ENCODE results near the gene ASTN2.

The ASTN2 gene

DNA sequence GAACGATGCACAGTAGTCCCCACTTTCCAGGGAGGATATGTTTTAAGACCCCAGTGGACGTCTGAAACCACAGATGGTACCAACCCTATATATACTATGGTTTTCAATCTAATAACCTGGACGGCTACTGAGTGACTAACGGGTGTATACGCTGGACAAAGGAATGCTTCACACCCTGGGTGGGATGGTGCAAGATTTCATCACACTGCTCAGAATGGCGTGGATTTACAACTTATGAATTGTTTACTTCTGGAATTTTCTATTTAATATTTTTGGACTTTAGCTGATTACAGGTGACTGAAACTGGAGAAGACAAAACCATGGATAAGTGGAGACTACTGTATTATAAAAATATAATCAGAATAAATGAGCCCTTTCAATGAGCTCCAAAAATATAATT is 875.3 kb downstream of the ASTN2 start:
- DNase-seq: peak; percentile 21

GRCh38 chr9:116525611-116526010 is 889.2 kb downstream of the ASTN2 start:
- DNase-seq: no peak

DNA sequence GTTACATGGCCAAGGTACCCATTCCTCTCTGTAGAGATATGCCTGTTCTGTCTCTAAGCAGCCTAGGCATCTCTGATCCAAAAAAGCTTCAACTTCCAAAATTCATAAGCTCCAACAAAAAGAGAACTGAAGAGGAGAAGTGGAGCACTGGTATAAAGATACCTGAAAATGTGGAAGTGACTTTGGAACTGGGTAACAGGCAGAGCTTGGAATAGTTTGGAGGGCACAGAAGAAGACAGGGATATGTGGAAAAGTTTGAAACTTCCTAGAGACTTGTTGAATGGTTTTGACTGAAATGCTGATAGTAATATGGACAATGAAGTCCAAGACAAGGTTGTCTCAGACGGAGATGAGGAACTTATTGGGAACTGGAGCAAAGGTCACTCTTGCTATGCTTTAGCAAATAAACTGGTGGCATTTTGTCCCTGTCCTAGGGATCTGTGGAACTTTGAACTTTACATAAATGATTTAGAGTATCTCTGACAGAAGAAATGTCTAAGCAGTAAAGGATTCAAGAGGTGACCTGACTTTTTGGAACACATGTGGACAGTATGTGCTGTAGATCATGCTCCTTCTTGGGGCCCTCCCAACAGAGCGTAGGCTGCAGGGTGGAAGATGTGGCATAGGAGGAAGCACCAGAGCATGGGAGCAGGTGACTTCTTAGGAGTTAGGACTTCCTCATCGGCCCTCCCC is 889.9 kb downstream of the ASTN2 start:
- DNase-seq: no peak

DNA sequence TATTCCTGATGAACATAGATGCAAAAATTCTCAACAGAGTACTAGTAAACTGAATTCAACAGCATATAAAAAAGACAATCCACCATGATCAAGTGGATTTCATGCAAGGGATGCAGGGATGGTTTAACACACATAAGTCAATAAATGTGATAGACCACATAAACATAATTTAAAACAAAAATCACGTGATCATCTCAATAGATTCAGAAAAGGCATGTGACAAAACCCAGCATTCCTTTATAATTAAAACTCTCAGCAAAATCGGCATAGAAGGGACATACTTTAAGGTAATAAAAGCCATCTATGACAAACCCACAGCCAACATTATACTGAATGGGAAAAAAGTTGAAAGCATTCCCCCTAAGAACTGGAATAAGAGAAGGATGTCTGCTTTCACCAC is 894.6 kb downstream of the ASTN2 start:
- no peak for DNase-seq

DNA sequence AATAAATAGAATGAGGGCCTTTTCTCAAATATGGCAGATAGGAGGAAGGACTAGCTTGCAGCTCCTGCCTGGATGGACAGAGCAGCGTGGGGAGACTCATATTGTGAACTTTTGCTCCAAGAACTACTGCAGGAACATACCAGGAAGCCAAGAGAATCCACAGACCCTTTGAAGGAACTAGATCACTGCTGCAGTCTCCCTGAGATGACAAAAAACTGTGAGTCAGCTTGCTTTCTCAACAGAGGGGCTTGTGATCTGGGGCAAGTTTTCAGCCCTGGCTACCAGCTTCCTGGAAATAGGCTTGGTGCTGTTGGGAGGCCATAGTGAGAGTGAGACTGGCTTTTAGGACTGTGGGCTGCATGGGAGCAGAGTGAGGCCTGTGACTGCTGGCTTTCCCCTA is 898.4 kb downstream of the ASTN2 start:
- no peak for DNase-seq

- DNase-seq: no peak
Measured at GRCh38 chr9:116515541-116515940, 899.3 kb downstream of the ASTN2 start.

DNA sequence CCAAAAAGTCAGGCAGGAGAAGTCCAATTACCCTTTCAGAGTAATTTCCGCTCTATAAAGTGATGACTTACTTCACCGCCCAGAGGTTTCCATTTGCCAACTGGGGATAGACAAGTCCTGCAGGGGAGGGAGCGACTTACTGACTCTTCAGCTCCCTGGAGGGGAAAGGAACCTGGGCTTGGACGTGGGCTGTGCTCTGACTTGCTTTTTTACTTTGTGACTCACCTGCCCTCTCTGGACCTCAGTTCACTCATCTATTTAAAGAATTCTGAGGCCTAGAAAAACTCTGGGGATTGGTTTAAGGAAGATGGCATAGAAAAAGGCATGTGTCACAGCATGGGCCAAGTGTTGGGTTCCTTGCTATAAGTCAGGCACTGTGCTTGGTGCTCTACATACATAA is 908.2 kb downstream of the ASTN2 start:
- peak; percentile 25 for DNase-seq

DNA sequence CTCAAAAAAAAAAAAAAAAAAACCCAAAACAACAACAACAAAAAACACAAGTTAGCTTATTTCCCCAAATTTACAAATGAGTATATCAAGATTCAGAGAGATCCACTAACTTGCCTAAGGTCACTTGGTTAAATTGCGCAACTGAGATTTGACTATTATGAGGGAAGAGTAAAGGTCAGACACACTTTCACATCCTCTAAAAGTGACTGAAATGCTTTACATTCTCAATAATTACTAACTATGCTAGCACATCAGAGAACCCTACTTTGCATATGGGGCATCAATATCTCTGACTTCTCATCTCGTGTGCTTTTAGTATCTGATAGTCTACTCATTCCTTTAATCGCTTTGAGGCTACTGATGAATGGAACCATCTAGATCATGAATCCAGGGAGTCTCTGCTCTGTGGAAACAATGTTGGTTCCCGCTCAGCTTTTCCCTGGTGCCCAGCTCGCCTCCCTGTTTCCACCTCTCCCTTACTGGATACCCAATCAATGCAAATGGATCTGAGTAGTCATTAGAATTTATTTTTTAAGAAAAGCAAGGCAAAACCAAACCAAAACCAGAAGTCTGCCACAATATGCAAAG is 909.9 kb downstream of the ASTN2 start:
- no peak for DNase-seq

GRCh38 chr9:116504081-116504480 is 910.8 kb downstream of the ASTN2 start:
- DNase-seq: no peak

GRCh38 chr9:116502746-116503145 is 912.1 kb downstream of the ASTN2 start:
- DNase-seq: no peak

GRCh38 chr9:116501871-116502270 is 913.0 kb downstream of the ASTN2 start:
- DNase-seq: peak; percentile 68

- DNase-seq: peak; percentile 86
Measured at GRCh38 chr9:116499986-116500871, 914.6 kb downstream of the ASTN2 start.

DNA sequence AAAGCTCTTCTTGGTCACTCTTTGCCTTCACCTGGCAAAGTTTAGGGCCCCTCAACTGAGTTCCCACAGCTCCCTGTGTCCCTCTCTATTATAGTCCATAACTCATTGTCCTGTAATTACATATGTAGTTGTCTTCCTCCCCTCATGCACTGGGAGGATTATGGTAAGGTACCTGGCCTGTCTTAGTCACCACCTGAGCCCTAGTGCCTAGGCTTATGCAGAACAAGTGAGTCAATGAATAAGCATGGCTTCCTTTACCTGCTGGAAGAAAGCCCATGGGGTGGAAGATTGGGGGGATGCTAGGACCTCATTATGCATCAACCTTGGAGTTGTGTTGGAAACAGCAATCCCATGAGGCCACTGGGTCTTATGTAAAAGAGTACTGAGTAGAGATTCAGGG is 915.4 kb downstream of the ASTN2 start:
- no peak for DNase-seq

- peak; percentile 57 for DNase-seq
Measured at GRCh38 chr9:116497095-116497890, 917.6 kb downstream of the ASTN2 start.

DNA sequence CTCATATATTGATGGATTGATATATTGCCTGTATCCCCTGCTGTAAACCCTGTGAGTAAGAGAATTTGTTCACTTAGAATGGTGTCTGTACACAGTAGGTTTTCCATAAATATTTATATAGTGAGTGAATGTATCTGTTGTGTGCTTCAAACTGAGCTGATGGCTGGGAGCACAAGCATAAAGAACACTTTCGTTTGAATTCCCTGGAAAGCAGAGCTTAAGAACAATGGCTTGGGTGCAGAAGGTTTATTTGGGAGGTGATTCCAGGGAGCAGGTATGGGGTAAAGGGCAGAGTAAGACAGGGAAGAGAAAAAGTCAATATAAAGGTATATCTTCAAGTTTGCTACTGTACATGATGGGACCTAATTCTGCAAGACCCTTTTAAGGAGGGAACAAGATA is 918.7 kb downstream of the ASTN2 start:
- no peak for DNase-seq

DNA sequence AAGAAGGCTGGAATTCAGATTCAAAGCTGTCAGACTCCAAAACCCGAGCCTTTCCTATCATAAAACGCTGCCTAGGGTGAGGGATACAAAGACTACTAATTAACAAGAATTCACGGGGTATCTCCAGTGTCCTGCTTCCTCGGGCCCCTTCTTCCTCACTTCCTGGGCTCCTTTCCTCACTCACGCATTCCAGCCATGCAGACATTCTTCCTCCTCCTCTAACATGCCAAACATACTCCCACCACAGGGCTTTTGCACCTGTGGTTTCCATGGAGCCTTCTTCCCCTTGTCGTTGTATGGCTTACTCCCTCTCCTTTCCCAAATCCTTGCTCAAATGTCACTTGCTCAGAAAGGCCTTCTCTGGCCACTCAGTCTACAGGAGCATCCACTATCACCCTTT is 919.1 kb downstream of the ASTN2 start:
- DNase-seq: no peak

DNA sequence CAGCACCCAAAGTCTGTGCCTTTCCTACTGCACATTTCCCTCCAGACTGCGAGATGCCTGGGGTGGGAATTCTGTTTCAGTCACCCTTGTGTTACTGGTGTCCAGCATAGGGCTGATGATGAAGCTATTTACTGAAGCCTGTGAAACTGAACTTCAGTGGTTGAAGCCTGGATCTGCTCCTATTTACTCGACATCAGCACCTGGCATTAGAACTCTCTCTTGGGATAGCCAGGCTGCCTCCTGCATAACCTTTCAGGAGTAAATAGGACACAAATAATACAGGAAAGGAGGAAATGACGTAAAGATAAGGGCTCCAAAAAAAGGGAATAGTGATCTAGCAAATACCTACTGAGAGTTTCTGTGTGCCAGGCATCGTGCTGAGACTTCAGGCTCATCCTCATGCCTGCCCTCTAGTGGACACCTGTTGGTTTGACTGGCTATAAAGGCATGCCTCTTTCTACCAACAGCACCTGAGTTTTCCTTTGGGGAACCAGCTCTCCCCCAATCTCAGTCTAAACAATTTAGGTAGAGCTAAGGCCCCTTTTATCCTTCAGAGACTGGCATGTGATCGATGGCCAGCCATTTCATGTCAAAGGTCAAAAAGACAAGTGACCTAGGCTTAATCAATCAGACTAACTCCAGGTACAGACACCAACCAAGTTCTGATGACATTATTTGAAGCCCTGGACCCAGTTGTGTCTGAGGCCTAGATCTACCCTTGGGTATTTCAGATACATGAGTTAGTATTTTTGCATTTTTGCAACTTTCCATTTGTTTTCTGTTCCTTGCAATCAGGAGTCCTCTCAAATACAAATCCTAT is 919.8 kb downstream of the ASTN2 start:
- DNase-seq: no peak

DNA sequence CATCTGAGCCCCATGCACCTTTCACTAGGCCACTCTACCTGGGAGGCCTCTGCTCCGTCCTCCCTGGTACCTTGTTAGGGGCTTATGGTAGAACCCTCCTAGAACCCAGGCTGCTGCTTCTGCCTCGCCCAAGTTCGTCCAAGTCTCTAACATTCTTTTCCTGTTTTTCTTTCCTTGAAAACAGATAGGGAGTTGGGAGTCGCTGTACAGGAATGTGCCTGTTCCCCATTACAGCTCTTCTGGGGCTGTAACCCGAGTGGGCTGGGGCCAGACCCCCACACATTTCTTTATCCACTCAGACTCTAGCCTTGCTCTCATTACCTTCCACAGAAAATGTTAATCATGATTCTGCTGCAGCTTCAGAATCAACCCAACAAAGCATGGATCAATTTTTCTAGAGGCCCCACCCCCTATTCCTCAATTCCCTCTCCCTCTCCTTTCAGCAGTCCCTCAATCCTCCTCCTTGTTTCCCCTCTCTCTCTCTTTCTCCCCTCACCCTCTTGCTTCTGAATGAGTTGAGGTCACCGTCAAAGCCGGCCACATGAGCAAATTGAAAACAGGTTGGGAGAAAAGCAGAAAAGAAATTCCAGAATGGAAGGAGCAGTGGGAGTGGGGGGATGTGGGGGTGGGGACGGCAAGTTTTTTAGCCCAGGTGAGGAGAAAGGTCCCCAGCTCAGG is 921.5 kb downstream of the ASTN2 start:
- peak; percentile 64 for DNase-seq

- DNase-seq: peak; percentile 52
Measured at GRCh38 chr9:116491659-116492058, 923.2 kb downstream of the ASTN2 start.

- no peak for DNase-seq
Measured at GRCh38 chr9:116491219-116491618, 923.6 kb downstream of the ASTN2 start.

DNA sequence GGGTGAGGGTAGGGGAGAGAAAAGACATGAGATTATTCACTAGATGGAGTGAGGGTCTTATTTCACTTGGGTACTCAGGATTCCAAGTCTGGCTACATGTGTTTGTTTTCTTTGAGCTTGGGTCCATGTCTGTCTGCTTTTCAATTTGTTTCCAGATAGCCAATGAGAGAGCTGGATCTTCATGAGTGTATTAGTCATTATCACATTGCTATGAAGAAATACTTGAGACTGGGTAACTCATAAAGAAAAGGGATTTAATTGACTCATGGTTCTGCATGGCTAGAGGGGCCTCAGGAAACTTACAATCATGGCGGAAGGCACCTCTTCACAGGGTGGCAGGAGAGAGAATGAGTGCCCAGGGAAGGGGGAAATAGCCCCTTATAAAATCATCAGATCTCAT is 924.5 kb downstream of the ASTN2 start:
- DNase-seq: peak; percentile 25

GRCh38 chr9:116488373-116488772 is 926.5 kb downstream of the ASTN2 start:
- DNase-seq: no peak

Measured in fibroblast of skin of right quadriceps (primary cell).